ENCODE measurements around the gene TMEM61.

Gene TMEM61

DNA sequence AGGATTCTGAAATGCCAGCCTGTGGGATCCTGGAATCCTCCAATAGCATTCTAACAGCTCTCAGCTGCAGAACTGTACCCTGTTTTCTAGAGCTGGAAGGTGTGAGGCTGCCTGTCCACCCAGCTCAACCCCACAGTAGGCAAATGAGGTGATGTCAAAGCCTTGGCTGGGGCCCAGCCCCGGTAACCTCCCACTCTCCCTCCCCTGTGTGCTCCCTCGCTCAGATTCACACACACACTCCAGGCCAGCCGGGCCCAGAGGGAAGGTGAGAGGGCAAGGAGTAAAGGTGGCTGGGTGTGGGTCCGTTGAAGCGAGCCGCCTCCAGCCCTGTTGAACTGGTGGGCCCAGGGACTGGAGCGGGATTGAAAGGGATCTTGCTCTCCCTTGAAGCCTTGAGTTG, 18.2 kb downstream of the TMEM61 start, which contains the start of gene BSND:
TSS of gene BSND (plus strand) at position 257 of the 400 bp plus-strand sequence. CDS start 254 bp downstream, outside the sequence.
- Histone ChIP-seq H3K9me3 (no peaks in the 10 kb centered on the region), H3K36me3 (no peaks in the 10 kb centered on the region), H3K4me1 (peaks cover 0 to 12% (median 7%) of the 10 kb centered on the region in 4 donors), H3K27ac (no peak within 1 kb of the TSS), H3K4me3 (no peak within 1 kb of the TSS), H3K27me3 (peaks cover 0 to 46% of the 10 kb centered on the region in 2 donors)
- intact Hi-C loops (cut with DNase I; ENCODE audit: low total_unique reads), result no loop called here
- TF ChIP-seq, protein P1, sequence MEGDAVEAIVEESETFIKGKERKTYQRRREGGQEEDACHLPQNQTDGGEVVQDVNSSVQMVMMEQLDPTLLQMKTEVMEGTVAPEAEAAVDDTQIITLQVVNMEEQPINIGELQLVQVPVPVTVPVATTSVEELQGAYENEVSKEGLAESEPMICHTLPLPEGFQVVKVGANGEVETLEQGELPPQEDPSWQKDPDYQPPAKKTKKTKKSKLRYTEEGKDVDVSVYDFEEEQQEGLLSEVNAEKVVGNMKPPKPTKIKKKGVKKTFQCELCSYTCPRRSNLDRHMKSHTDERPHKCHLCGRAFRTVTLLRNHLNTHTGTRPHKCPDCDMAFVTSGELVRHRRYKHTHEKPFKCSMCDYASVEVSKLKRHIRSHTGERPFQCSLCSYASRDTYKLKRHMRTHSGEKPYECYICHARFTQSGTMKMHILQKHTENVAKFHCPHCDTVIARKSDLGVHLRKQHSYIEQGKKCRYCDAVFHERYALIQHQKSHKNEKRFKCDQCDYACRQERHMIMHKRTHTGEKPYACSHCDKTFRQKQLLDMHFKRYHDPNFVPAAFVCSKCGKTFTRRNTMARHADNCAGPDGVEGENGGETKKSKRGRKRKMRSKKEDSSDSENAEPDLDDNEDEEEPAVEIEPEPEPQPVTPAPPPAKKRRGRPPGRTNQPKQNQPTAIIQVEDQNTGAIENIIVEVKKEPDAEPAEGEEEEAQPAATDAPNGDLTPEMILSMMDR (IDR thresholded peaks at IDR 0.05), result no peak
- DNase-seq, result no peak

DNA sequence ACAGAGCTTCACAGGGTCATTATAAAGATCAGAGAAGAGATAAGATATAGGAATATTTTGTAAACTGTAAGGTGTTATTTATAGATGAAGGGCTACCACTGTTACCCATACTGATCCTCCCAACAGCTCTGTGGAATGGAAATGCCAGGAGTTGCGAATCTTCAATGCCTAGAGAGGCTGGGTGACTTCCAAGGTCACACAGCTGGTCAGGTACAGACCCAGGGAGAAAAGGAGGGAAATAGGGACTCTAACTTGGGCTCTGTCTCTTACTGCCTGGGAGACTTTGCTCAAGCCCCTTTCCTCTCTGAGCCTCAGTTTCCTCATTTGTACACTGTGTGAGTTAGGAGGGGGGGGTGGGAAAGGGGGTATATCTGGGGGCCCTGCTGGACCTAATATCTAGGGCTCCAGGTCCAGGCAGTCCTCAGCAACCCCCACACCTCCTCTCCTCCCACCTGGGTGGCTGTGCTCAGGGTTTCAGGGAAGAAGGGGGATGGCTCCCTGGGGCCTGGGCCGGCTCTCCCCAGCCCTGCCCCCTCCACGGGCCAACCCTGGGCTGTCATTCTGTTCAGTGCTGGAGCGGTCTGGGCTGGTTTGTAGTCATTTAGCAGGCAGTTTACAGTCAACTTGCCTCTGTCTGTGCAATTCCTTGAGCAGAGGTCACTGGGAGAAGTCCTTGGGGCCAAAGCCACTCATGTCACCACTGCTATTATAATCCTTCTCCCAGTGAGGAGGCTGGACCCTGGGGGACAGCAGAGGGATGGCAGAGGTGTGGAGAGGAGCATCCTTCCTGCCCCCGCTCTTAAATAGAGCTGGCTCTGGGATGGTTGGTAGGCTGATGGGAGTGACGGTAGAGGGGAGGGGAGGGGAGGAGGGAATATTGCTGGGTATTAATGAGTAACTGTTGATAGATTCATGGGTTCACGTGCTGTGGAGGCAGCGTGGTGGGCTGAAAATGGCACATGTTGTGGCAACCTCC, 20.0 kb downstream of the TMEM61 start:
- peaks cover 0 to 46% of the 10 kb centered on the region in 2 donors for H3K27me3 ChIP-seq
- DNase-seq, result no peak
- peaks cover 0 to 12% (median 7%) of the 10 kb centered on the region in 4 donors for H3K4me1 ChIP-seq
- no peaks in the 10 kb centered on the region for H3K36me3 ChIP-seq
- H3K4me3 ChIP-seq, result no peak overlapping the region
- TF ChIP-seq, protein P1 (IDR thresholded peaks at IDR 0.05), result no peak
- no peak overlapping the region for H3K27ac ChIP-seq
- H3K9me3 ChIP-seq, result no peaks in the 10 kb centered on the region
- intact Hi-C loops (cut with DNase I; ENCODE audit: low total_unique reads), result no loop called here

DNA sequence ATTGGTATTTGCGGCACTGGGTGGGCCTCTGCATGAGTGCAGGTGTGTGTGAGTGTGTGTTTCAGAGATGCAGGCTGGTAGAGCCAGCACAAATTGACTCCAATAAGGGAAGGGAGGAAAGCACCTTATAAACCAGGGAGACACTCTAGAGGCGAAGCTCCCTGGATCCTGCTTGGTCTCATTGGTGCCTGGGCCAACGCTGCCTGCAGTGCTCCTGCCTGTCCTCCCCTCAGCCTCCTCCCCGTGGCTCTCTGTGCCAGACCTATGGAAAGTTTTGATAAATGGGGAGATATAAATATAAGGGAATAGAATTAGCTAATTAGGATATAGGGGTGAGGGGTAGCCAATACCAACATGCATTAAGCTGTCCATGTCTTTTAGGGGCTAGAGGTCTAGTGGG, 20.9 kb downstream of the TMEM61 start:
- DNase-seq, result no peak
- Histone ChIP-seq H3K27ac (no peak overlapping the region), H3K9me3 (no peaks in the 10 kb centered on the region), H3K4me1 (peaks cover 0 to 9% (median 6%) of the 10 kb centered on the region in 4 donors), H3K36me3 (no peaks in the 10 kb centered on the region), H3K4me3 (no peak overlapping the region), H3K27me3 (peaks cover 0 to 37% of the 10 kb centered on the region in 2 donors)
- intact Hi-C loops (cut with DNase I; ENCODE audit: low total_unique reads), result no loop called here
- TF ChIP-seq, protein P1 (IDR thresholded peaks at IDR 0.05), result no peak

DNA sequence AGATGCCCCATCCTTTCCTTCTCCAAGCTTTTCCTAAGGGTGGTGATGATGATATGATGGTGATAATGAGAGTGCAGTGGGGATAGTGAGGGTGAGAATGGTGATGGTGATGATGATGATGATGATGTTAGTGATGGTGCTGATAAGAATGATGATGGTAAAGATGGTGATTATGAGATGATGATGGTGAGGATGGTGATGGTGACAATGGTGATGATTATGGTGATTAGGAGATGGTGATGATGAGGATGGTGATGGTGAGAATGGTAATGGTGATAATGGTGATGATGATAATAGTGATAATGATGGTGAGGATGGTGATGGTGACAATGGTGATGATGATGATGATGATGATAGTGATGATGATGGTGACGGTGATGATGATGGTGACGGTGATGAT, 22.3 kb downstream of the TMEM61 start:
- Histone ChIP-seq H3K4me3 (no peak overlapping the region), H3K27me3 (peaks cover 0 to 24% of the 10 kb centered on the region in 2 donors), H3K36me3 (no peaks in the 10 kb centered on the region), H3K4me1 (no peaks in the 10 kb centered on the region), H3K9me3 (no peaks in the 10 kb centered on the region), H3K27ac (no peak overlapping the region)
- TF ChIP-seq, protein P1 (IDR thresholded peaks at IDR 0.05), result no peak
- intact Hi-C loops (cut with DNase I; ENCODE audit: low total_unique reads), result no loop called here
- no peak for DNase-seq

DNA sequence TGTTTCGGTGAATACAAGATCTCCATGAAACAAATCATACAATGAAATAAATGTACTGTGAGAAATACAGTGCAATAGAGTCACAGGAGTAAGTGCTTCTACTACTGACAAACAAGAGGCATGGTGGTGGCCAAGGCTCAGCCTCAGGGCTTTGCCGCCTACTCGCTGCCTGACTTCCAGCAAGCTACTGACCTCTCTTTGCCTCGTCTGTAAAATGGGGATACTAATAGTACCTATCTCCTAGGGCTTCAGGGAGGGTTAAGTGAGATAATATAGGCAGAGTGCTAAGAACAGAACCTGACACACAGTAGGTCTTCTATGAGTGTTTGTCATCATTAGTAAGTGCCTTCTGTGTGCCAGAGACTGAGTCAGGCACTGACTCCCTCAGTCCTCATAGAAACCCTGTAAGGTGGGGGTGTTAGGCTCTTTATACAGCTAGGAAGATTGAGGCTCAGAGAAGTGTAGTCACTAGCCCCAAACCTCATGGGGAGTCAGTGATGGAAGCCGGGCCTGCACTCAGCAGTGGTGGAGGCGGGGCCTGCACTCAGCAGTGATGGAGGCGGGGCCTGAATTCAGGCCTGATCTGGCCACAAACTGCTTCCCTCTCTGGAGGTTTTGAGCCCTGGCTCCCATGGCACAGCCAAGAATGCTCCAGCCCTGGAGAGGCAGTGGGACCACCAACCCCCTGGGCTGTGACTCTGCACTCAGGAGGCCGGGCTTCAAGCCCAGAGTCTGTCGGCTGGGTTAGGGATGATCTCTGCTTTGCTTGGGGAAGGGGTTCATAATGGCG, 25.1 kb downstream of the TMEM61 start:
- DNase-seq, result no peak
- TF ChIP-seq, protein P1 (IDR thresholded peaks at IDR 0.05), result no peak
- Histone ChIP-seq H3K4me1 (no peaks in the 10 kb centered on the region), H3K36me3 (no peaks in the 10 kb centered on the region), H3K4me3 (no peak overlapping the region), H3K27ac (no peak overlapping the region), H3K27me3 (peaks cover 0 to 3% of the 10 kb centered on the region in 2 donors), H3K9me3 (no peaks in the 10 kb centered on the region)
- intact Hi-C loops (cut with DNase I; ENCODE audit: low total_unique reads), result no loop called here

All from tibial artery (tissue), 4 donors.